ENCODE results near the gene WNT9A.

DNA sequence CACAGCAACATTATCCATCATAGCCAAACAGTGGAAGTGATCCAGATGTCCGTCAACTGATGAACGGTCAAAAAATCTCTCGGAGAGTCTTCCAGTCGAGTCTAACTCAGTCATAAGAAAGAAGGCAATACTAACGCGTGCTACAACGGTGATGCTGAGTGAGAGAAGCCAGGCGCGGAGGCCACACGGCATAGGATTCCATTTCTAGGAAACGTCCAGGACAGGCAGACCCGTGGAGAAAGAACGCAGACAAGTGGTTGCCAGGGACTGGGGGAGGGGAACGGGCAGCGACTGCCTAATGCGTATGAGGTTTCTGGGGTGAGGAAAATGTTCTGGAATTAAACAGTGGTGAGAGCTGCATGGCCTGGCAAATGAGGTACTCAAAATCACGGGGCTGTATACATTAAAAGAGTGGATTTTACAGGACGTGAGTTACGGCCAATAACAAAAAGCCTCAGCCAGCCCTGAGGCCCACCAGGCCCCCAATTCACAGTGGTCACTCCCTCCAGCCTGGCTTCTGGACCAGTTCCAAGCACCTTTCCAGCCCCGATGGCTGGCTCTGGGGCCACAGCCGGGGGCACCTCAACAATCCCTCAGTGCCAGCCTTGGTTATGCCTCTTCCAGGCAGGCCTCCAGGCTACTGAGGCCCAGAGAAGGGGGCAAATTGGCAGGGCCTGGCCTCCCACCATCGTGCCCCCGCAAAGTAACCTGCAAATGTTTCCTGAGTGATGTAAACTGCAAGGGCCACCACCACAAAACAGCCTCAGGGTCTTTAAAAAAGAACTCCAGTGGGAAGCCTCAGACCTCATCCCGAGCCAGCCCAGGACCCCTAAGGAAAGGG lies 3.4 kb downstream of the WNT9A start:
- no peak for TF ChIP-seq CTCF (IDR thresholded peaks at IDR 0.05)
- no peak for TF ChIP-seq POLR2A (IDR thresholded peaks at IDR 0.05)

Data from lower leg skin (tissue), 3 donors.